ENCODE results near the gene CLPTM1L.
A peak's percentile ranks its signal among the peaks of the same experiment; 100 is the strongest.

Gene CLPTM1L

GRCh38 chr5:1385395-1386273 lies 40.7 kb upstream of the CLPTM1L start:
- Histone ChIP-seq H3K36me3 (ENCODE audit: control insufficient read depth in 2 of 2, insufficient read depth in 1 of 2, low read length in 2 of 2) (no peaks in the 10 kb centered on the region), H3K27ac (ENCODE audit: extremely low read depth, low read depth, low read length) (no peak overlapping the region; the same call in 1 of the 2 replicates), H3K9me3 (ENCODE audit: control insufficient read depth, insufficient read depth, low read depth, low read length) (no peaks in the 10 kb centered on the region), H3K4me1 (ENCODE audit: control insufficient read depth, insufficient read depth, low read length) (peaks cover 3% of the 10 kb centered on the region; the same call in 1 of the 2 replicates), H3K4me3 (ENCODE audit: low read depth, low read length) (peak overlapping the region; percentile 40)
- POLR2A ChIA-PET = interaction anchor here (0.5 to 1.5 kb wide), 2 partner anchors 33 to 59 kb away, joined by 3 to 5 read pairs; no protein-coding TSS in a partner anchor
- CTCF ChIA-PET = interaction anchor here (0.6 to 1.1 kb wide), 2 partner anchors 47 to 211 kb away, joined by 3 to 4 read pairs; no protein-coding TSS in a partner anchor
- TF ChIP-seq ZNF768 (tag by site-specific recombination; IDR thresholded peaks at IDR 0.05) (no peak), ZNF670 (tag by site-specific recombination; IDR thresholded peaks at IDR 0.05; ENCODE audit: low read depth) (no peak), KLF1 (tag by site-specific recombination; IDR thresholded peaks at IDR 0.05) (peak; percentile 95), ZNF600 (tag by site-specific recombination; IDR thresholded peaks at IDR 0.05) (peak; percentile 86), ZNF843 (tag by site-specific recombination; IDR thresholded peaks at IDR 0.05) (no peak), ZNF18 (tag by site-specific recombination; IDR thresholded peaks at IDR 0.05) (no peak), GLIS2 (tag by site-specific recombination; IDR thresholded peaks at IDR 0.05) (peak; percentile 66; the same call in 1 of the 2 replicates), ZNF394 (tag by site-specific recombination; IDR thresholded peaks at IDR 0.05; ENCODE audit: borderline replicate concordance) (no peak), ZNF521 (tag by site-specific recombination; IDR thresholded peaks at IDR 0.05) (no peak)
- TF ChIP-seq, protein P1, sequence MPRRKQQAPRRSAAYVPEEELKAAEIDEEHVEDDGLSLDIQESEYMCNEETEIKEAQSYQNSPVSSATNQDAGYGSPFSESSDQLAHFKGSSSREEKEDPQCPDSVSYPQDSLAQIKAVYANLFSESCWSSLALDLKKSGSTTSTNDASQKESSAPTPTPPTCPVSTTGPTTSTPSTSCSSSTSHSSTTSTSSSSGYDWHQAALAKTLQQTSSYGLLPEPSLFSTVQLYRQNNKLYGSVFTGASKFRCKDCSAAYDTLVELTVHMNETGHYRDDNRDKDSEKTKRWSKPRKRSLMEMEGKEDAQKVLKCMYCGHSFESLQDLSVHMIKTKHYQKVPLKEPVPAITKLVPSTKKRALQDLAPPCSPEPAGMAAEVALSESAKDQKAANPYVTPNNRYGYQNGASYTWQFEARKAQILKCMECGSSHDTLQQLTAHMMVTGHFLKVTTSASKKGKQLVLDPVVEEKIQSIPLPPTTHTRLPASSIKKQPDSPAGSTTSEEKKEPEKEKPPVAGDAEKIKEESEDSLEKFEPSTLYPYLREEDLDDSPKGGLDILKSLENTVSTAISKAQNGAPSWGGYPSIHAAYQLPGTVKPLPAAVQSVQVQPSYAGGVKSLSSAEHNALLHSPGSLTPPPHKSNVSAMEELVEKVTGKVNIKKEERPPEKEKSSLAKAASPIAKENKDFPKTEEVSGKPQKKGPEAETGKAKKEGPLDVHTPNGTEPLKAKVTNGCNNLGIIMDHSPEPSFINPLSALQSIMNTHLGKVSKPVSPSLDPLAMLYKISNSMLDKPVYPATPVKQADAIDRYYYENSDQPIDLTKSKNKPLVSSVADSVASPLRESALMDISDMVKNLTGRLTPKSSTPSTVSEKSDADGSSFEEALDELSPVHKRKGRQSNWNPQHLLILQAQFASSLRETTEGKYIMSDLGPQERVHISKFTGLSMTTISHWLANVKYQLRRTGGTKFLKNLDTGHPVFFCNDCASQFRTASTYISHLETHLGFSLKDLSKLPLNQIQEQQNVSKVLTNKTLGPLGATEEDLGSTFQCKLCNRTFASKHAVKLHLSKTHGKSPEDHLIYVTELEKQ (tag by site-specific recombination; IDR thresholded peaks at IDR 0.05; ENCODE audit: borderline replicate concordance) = no peak
- TF ChIP-seq, protein P2, sequence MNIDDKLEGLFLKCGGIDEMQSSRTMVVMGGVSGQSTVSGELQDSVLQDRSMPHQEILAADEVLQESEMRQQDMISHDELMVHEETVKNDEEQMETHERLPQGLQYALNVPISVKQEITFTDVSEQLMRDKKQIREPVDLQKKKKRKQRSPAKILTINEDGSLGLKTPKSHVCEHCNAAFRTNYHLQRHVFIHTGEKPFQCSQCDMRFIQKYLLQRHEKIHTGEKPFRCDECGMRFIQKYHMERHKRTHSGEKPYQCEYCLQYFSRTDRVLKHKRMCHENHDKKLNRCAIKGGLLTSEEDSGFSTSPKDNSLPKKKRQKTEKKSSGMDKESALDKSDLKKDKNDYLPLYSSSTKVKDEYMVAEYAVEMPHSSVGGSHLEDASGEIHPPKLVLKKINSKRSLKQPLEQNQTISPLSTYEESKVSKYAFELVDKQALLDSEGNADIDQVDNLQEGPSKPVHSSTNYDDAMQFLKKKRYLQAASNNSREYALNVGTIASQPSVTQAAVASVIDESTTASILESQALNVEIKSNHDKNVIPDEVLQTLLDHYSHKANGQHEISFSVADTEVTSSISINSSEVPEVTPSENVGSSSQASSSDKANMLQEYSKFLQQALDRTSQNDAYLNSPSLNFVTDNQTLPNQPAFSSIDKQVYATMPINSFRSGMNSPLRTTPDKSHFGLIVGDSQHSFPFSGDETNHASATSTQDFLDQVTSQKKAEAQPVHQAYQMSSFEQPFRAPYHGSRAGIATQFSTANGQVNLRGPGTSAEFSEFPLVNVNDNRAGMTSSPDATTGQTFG (tag by site-specific recombination; IDR thresholded peaks at IDR 0.05; ENCODE audit: borderline replicate concordance) = no peak
- TF ChIP-seq, protein P3, sequence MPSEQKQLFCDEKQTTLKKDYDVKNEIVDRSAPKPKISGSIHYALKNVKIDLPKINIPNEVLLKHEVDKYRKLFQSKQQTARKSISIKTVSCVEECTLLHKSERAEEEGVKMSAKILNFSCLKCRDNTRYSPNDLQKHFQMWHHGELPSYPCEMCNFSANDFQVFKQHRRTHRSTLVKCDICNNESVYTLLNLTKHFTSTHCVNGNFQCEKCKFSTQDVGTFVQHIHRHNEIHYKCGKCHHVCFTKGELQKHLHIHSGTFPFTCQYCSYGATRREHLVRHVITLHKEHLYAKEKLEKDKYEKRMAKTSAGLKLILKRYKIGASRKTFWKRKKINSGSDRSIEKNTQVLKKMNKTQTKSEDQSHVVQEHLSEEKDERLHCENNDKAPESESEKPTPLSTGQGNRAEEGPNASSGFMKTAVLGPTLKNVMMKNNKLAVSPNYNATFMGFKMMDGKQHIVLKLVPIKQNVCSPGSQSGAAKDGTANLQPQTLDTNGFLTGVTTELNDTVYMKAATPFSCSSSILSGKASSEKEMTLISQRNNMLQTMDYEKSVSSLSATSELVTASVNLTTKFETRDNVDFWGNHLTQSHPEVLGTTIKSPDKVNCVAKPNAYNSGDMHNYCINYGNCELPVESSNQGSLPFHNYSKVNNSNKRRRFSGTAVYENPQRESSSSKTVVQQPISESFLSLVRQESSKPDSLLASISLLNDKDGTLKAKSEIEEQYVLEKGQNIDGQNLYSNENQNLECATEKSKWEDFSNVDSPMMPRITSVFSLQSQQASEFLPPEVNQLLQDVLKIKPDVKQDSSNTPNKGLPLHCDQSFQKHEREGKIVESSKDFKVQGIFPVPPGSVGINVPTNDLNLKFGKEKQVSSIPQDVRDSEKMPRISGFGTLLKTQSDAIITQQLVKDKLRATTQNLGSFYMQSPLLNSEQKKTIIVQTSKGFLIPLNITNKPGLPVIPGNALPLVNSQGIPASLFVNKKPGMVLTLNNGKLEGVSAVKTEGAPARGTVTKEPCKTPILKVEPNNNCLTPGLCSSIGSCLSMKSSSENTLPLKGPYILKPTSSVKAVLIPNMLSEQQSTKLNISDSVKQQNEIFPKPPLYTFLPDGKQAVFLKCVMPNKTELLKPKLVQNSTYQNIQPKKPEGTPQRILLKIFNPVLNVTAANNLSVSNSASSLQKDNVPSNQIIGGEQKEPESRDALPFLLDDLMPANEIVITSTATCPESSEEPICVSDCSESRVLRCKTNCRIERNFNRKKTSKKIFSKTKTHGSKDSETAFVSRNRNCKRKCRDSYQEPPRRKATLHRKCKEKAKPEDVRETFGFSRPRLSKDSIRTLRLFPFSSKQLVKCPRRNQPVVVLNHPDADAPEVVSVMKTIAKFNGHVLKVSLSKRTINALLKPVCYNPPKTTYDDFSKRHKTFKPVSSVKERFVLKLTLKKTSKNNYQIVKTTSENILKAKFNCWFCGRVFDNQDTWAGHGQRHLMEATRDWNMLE (tag by site-specific recombination; conservative IDR thresholded peaks at IDR 0.05; ENCODE audit: low read depth) = no peak
- TF ChIP-seq, protein P4, sequence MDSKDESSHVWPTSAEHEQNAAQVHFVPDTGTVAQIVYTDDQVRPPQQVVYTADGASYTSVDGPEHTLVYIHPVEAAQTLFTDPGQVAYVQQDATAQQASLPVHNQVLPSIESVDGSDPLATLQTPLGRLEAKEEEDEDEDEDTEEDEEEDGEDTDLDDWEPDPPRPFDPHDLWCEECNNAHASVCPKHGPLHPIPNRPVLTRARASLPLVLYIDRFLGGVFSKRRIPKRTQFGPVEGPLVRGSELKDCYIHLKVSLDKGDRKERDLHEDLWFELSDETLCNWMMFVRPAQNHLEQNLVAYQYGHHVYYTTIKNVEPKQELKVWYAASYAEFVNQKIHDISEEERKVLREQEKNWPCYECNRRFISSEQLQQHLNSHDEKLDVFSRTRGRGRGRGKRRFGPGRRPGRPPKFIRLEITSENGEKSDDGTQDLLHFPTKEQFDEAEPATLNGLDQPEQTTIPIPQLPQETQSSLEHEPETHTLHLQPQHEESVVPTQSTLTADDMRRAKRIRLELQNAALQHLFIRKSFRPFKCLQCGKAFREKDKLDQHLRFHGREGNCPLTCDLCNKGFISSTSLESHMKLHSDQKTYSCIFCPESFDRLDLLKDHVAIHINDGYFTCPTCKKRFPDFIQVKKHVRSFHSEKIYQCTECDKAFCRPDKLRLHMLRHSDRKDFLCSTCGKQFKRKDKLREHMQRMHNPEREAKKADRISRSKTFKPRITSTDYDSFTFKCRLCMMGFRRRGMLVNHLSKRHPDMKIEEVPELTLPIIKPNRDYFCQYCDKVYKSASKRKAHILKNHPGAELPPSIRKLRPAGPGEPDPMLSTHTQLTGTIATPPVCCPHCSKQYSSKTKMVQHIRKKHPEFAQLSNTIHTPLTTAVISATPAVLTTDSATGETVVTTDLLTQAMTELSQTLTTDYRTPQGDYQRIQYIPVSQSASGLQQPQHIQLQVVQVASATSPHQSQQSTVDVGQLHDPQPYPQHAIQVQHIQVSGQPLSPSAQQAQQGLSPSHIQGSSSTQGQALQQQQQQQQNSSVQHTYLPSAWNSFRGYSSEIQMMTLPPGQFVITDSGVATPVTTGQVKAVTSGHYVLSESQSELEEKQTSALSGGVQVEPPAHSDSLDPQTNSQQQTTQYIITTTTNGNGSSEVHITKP (tag by site-specific recombination; IDR thresholded peaks at IDR 0.05) = peak; percentile 44
- TF ChIP-seq, protein P5, sequence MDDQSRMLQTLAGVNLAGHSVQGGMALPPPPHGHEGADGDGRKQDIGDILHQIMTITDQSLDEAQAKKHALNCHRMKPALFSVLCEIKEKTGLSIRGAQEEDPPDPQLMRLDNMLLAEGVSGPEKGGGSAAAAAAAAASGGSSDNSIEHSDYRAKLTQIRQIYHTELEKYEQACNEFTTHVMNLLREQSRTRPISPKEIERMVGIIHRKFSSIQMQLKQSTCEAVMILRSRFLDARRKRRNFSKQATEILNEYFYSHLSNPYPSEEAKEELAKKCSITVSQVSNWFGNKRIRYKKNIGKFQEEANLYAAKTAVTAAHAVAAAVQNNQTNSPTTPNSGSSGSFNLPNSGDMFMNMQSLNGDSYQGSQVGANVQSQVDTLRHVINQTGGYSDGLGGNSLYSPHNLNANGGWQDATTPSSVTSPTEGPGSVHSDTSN (CRISPR knock-in tag; IDR thresholded peaks at IDR 0.05) = no peak
- TF ChIP-seq, protein P6, sequence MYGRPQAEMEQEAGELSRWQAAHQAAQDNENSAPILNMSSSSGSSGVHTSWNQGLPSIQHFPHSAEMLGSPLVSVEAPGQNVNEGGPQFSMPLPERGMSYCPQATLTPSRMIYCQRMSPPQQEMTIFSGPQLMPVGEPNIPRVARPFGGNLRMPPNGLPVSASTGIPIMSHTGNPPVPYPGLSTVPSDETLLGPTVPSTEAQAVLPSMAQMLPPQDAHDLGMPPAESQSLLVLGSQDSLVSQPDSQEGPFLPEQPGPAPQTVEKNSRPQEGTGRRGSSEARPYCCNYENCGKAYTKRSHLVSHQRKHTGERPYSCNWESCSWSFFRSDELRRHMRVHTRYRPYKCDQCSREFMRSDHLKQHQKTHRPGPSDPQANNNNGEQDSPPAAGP (tag by site-specific recombination; IDR thresholded peaks at IDR 0.05) = no peak

Measured in HEK293 (cell line).